RWPE1 (cell line): ENCODE measurements around the gene SIGLEC6.

Source experiments
- CTCF ChIA-PET: fragments of 350-600 bp; sonication (Branson Sonifier 250); formaldehyde crosslinking; extraction: SDS; loops from one replicate; lab custom pipeline; 2021; lab: Yijun Ruan, JAX
- POLR2A ChIA-PET: fragments of 400-600 bp; formaldehyde crosslinking; extraction: SDS; loops from one replicate; lab custom pipeline; 2020; ENCODE audit warnings: antibody characterized with exemption; ENCODE audit not compliant: low non-redundant PET; lab: Yijun Ruan, JAX
- DNase-seq: peaks from one replicate; pipeline ENCODE4 v3.0.0; 2012; ENCODE audit warnings: low spot score
- H3K27ac ChIP-seq: fragments of 450-650 bp; 2 replicates; pipeline ENCODE4 v1.5.1; 2017
- CTCF ChIP-seq: fragments of 450-650 bp; conservative IDR thresholded peaks from 2 replicates; pipeline ENCODE4 v1.5.1; 2017; ENCODE audit warnings: low read depth, mild to moderate bottlenecking

Gene SIGLEC6

GRCh38 chr19:51560339-51560738, 28.9 kb upstream of the SIGLEC6 start:
- TF ChIP-seq CTCF, result no peak
- H3K27ac ChIP-seq, result no peak overlapping the region
- ChIA-PET POLR2A (no interaction called here), CTCF (no interaction called here)
- no peak for DNase-seq

- ChIA-PET POLR2A (no interaction called here), CTCF (no interaction called here)
- no peak for TF ChIP-seq CTCF
- no peak for DNase-seq
- no peak overlapping the region for H3K27ac ChIP-seq
Measured at GRCh38 chr19:51559240-51559639, 27.8 kb upstream of the SIGLEC6 start.

- CTCF ChIA-PET, result no interaction called here
- POLR2A ChIA-PET, result no interaction called here
- TF ChIP-seq CTCF, result no peak
Measured at GRCh38 chr19:51552996-51553725, 21.7 kb upstream of the SIGLEC6 start.

GRCh38 chr19:51552608-51552995, 21.1 kb upstream of the SIGLEC6 start:
- DNase-seq, result no peak
- no peak overlapping the region for H3K27ac ChIP-seq
- POLR2A ChIA-PET, result no interaction called here
- TF ChIP-seq CTCF, result no peak
- CTCF ChIA-PET, result no interaction called here

More at GRCh38 chr19:51552996-51553725, 21.7 kb upstream of the SIGLEC6 start:
- no peak overlapping the region for H3K27ac ChIP-seq
- DNase-seq, result peak; percentile 67

GRCh38 chr19:51551673-51552432, 20.4 kb upstream of the SIGLEC6 start:
- ChIA-PET CTCF (no interaction called here), POLR2A (no interaction called here)
- DNase-seq, result no peak
- no peak for TF ChIP-seq CTCF
- H3K27ac ChIP-seq, result no peak overlapping the region

- H3K27ac ChIP-seq, result no peak overlapping the region
- TF ChIP-seq CTCF, result no peak
- DNase-seq, result no peak
- CTCF ChIA-PET, result no interaction called here
- POLR2A ChIA-PET, result no interaction called here
Measured at GRCh38 chr19:51550848-51551672, 19.6 kb upstream of the SIGLEC6 start.
